T-helper 1 cell (primary cell): ENCODE results near the gene TNFAIP8.

ENCODE experiments used
- DNase-seq, 5 donors: peaks; one replicate each; pipeline ENCODE4 v3.0.0-alpha.2; 2012 to 2020
- total RNA-seq, 4 donors: gene quantifications; one replicate each; lab custom pipeline; 2026; lab: John Stamatoyannopoulos, UW

The TNFAIP8 gene
- 188 to 269 (median 196) reads per million in 4 donors for total RNA-seq

DNA sequence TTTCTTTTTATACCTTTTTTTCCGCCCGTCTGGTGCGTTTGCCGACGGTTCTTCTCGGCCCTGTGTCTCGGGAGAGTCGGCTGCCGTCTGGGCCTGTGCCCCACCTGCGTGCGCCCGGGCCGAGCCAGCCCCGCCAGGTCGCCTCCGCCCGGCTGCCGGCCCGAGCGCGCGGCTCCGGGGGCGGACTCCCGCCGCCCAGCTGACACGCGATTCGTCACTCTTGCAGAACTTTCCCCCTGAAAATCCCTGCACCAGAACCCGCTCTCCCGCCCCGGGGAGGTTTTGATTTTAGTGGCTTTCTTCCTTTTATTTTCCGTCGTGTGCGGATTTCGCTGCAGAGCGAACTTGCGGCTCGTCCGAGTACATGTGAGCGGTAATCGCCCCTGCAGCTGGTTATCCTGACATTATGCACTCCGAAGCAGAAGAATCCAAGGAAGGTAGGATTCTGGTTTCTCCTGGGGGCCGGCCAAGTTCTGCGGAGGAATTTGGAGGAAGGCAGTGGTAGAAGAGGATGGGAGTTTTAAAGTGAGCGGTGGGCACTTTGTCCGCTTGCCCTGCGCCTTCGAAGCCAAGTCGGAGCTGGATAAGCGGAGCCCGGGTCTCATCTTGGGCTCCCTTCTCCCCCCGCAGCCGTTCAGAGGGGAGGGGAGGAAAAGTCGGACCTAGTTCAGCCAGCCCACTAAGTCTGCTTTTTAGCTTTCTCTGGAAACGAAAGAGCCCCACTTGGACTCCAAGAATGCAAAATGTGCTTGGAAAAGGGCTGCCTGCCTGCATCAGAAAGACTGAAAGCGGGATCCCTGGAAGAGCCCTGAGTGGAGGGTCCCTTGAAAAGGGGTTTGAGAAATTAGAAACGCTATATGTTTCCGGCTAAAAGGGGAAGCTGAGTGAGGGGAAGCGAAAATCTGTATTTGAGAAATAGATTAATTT is at the start of gene TNFAIP8:
Gene TNFAIP8 (plus strand): TSS at position 335 of the 927 bp plus-strand sequence. CDS start 72 bp downstream, at position 407.
- DNase-seq, result peak; percentile 18 to 62 (median 35)

DNA sequence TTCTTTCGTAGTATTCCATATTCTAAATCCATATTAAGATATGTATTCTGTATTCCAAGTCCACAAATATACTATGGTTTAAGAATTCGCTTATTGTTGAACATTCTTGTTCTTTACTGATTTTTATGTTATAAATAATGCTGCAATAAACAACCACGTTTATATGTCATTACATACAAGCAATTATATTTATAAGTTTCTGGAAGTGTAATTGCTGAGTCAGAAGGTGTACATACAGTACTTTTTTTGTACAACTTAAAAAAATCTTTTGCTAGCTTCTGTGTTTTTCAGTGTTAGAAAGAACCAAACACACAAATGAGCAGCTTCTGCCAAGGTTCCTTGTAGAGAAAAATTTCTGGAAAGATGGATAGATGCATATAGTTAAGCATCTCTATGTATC is 48.6 kb upstream of the TNFAIP8 start:
- DNase-seq, result no peak

DNA sequence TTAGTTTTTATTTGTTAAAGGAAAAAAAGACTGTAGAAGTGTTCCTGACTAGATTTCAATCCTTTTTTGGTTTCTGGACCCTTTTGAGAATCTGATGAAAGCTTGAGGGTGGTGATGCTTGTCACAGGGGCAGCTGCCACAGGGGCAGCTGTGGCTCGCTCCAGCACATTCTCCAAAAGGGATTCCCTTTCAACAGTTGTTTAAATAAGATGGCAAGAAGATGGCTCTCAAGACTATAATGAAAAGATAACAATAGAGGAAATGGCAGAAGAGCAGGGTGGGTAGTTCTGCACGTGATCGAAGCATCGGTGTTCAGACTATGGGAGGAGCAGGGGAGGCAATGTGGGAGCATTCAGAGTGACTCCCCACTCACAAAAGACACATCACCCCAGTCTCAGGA is 46.5 kb upstream of the TNFAIP8 start:
- DNase-seq, result peak in 1 of 5 donors; percentile 42

GRCh38 chr5:119311688-119312087 is 44.1 kb upstream of the TNFAIP8 start:
- no peak for DNase-seq

DNA sequence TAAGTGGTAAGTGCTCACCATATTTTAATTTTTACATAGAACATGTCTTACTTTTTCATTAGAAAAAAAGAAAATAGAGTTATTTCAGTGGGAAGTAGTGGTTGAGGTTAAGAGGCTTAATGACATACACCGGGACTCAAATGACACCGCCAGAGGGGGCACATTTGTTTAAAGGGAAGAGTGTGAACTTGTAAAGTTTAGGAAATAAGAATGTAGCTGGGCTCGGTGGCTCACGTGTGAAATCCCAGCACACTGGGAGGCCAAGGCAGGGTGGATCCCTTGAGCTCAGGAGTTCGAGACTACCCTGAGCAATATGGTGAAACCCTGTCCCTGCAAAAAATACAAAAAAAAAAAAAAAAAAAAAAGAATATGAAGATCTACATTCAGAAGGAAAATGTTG is 43.4 kb upstream of the TNFAIP8 start:
- DNase-seq, result no peak

GRCh38 chr5:119313197-119313596 is 42.6 kb upstream of the TNFAIP8 start:
- DNase-seq, result no peak

DNA sequence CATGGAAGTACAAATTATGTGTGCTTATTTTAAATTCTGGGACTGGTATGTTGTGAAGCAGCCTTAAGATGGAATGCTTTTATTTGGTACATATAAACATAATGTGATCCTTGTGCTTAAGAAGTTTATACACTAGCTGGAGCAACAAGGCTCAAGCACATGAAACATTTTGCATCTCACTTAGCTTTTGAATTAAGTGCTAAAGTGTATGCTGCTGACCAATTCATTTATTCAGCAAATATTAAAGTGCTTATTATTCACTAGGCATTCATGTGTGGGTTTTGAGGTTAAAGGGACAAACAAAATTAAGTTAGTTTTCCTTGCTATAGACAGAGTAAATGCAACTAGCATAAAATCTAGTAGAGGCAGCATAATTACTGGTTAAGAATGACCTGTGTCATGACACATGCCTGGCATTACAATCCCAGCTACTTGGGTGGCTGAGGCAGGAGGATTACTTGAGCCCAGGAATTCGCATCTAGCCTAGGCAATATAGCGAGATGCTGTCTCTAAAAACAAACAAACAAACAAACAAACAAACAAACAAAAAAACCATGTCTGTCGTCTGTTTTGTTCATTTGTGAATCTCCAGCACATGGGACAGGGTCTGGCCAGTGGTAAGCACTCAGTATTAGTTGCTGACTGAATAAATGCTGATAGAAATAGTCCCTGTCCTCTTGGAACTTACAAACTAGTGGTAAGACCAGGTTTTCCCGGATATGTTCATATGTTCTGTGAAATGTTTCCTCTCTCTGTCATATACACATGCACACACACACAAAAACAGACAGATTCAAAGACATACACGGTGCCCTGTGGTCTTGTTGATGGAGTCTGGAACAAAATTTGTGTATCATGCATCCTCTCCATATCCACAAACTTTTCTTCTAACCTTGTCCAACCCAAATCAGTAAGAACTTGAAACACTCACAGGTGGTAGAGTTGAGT is 41.9 kb upstream of the TNFAIP8 start:
- DNase-seq, result peak in 1 of 5 donors; percentile 60

GRCh38 chr5:119315516-119315949 is 40.3 kb upstream of the TNFAIP8 start:
- DNase-seq, result peak in 3 of 5 donors; percentile 37 to 80 (median 45)

DNA sequence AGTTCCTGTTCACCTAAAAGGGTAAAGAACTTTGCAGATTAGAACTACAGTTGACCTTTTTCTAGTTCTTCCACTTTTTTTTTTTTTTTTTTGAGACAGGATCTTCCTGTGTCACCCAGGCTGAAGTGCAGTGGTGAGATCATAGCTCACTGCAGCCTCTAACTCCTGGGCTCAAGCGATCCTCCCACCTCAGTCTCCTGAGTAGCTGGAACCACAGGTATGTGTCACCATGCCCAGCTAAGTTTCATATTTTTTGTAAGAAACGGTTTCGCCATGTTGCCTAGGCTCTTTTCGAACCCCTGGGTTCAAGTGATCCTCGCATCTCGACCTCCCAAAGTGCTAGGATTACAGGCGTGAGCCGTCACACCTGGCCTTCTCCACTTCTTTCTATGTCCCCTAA is 39.7 kb upstream of the TNFAIP8 start:
- no peak for DNase-seq

DNA sequence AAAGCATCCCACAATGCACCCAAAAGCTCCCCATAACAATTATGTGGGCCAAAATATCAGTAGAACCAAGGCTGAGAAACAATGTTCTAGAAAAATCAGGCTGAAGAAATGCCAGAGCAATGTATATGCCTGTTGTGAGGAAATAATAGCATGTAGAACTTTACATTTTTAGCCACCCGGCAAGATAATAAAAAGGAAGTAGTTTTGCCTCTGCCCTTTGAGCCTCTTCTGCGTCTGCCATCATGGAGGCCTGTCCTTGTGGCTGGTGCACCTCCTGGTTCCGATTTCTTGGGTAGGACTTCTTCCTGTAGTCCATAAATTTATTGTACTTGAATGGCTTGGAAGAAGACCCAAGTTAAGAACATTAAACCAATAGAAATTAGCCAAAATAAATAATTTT is 38.9 kb upstream of the TNFAIP8 start:
- DNase-seq, result no peak

DNA sequence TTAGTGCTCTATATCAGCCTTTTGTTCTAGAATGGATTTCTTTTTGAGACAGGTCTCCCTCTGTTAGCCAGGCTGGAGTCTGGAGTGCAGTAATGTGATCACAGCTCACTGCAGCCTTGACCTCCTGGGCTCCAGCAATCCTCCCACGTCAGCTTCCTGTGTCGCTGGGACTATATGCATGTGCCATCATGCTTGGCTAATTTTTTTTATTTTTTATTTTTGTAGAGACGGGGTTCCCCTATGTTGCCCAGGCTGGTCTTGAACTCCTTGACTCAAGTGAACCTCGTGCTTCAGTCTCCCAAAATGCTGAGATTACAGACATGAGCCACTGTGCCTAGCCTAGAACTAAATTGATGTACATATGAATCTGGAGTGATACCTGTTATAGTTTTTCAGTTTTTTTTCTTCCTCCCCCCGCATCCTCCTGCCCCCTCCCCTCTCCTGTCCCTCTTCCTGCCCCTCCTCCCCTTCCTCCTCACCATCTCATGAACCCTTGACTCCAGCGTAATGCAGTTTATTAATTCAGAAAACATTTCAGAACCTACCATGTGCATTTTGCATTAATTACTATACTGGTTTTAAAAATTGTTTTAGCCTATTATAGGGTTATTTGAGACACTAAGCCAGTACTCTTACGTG is 37.4 kb upstream of the TNFAIP8 start:
- peak in 1 of 5 donors; percentile 56 for DNase-seq

DNA sequence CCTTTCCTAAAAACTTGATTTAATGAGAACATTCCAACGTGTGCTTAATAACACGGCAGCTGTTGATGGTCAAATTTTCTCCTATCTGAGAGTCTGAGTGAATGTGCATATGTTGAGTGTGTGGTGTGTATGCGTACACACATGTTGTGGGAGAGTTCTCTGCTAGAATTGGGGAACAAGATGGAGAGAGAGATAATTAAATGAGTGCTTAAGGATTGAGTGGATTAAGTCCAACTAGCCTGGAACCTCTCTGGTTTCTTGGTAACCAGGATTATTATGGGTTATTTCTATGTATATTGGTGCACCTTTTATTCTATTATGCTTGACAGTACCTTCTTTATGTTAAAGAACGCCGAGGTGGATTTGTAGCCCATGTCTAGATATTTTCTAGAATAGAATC is 36.4 kb upstream of the TNFAIP8 start:
- DNase-seq, result no peak

DNA sequence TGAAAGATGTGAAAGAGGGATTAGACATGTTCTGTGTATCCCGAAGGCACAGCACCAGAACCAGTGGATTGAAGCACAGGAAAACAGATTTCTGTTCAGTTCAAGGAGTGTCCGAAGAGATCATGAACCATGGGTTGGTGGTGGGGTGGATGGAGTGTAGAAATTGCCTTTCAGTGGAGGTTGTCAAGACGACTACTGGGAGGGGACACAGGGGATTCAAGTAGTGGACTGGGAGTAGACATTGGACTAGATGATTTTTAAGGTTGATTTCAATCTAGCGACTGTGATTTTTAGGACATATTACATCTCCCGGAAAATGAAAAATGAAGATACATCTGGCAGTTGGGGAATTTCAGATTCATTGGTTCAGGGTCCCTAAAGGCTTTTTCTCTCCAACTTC is 35.9 kb upstream of the TNFAIP8 start:
- DNase-seq, result no peak

DNA sequence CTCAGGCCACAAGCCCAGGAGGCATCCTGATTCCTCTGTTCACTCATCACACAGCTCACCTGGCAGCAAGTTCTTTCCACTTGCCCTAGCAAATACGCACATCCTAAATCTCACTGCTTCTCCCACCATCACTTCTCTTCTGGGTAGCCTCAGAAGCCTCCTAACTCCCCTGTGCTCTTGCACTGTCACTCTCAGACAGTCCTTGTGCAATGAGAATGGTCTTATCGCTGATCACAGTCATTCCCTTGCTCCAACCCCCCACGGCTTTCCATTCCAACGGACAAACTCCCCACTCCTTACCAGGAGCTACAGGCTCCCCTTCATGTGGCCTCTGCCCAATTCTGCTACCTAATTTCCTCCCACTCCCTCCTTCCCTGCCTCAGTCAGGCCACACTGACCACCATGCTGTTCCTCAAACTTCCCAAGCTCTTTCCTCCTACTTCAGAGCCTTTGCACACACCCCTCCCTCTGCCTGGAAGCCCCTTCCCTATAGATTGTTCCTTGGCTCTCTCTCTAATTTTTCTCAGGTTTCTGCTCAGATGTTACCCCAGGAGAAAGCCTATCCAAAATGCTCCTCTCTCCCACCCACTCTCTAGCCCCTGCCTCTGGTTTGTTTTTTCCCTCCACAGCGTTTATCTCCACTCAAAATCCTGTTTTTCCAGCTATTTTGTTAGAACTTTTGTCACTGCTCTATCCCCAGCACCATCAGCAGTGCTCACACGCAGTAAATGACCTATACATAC is 34.1 kb upstream of the TNFAIP8 start:
- DNase-seq, result no peak

GRCh38 chr5:119322312-119322947 is 33.4 kb upstream of the TNFAIP8 start:
- no peak for DNase-seq

DNA sequence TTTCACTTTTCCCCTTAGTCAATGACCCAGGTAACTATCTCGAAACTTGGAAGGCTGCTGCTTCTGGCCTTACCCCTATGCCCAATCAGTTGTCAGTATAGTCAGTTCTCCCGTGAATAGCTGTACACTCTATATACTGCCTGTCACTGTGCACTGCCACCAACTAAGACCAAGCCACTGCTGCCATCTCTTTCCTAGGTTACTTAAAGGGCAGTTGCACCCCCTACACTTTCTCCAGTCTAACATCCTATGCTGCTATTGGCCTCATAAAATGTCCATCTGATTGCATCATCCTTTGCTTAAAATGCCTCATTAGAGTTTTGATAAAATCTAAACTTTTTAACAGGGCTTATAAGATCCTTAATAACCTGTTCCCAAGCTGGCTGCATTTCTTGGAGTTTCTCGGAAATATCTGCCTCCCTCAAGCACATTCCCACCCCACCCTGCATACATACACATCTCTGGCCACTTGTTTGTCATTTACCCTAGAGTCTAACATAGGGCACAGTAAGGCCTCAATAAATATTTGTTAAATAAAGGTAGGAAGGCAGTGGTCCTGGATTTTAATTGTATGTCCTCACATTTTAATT is 32.8 kb upstream of the TNFAIP8 start:
- peak in 1 of 5 donors; percentile 58 for DNase-seq

DNA sequence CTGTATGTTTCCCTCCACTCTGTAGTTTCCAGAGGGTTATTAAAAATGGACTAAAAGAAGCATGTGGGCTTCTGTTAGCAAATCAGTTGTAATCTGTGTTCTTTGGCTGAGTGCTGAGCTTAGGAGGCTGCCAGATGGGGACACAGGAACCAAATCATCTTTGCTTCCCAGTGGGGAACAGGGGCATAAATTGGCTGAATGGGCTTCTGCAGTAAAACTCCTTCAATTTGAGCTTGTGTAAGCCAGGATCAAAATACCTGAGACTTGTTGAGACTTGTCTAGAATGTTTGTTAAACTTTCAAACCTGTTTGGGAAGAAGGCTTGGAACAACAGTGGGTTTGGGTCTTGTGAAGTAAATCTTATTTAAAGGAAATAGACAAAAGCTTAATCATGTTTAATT is 32.2 kb upstream of the TNFAIP8 start:
- DNase-seq, result no peak

- no peak for DNase-seq
These were observed 31.0 kb upstream of the TNFAIP8 start for GRCh38 chr5:119324842-119325241.

DNA sequence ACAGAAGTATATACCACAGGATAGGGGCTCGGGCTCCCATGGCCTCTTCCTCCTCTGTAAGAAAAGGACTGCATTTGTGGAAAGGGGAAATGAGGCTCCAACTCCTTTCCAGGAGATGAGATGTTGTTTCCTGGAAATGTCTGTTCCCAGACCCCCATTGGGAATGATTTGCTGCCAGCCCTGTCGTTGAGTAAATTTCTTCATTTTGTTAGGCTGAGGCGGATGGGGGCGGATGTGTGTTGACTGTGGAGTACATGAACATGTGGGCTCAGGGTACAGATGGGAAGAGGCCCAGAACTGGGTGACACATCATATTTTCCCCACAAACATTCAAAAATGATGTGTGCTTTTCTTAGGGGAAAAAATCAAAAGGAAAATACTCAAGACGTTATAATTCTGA is 28.8 kb upstream of the TNFAIP8 start:
- DNase-seq, result peak in 1 of 5 donors; percentile 57

- DNase-seq, result peak in 3 of 5 donors; percentile 53 to 83 (median 54)
These were observed 26.8 kb upstream of the TNFAIP8 start for GRCh38 chr5:119328753-119329602.
